Stimulated activated CD8-positive, alpha-beta memory T cell treated with anti-CD3 and anti-CD28 coated beads, Interleukin-7, amount 100 ng/mL, for 4 hours (primary cell): Measurements from ENCODE around the gene GALNT18.

Experiments used
- DNase-seq, 2 donors: peaks; one replicate each; pipeline ENCODE4 v3.0.0-alpha.2; 2020; ENCODE audit warnings: low read depth in 2 of 2

The GALNT18 gene

DNA sequence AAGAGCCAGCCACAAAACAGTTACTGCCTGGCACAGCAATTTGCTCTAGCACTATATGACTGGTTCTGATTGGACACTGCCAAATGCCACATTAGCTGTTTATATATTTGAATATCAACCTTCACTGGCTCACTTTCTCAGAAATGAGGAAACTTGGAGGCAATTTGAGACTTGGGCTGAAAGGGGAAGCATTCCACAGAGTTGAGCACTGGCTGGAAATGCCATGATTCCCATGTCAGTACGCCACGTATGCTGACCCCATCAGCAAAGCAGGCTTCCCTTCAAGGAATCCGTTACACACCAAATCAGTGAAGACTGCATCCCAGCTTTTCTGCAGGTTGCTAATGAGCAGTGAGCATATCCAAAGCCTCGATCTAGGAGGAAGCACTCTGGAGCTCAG lies 34.7 kb downstream of the GALNT18 start:
- no peak for DNase-seq

DNA sequence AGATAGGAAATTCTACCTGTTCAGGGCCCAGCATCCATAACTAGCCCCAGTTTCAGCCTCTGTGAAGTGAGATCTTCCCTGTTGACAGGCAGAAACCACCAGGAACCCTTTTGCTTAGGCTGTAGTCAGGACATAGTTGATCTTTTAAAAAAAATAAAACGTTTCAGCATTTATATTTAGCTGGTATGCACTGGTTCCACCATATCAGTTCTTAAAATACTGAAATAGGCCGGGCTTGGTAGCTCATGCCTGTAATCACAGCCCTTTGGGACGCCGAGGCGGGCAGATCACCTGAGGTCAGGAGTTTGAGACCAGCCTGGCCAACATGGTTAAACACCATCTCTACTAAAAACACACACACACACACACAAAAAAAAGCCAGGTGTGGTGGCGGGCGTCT lies 35.3 kb downstream of the GALNT18 start:
- DNase-seq: no peak

DNA sequence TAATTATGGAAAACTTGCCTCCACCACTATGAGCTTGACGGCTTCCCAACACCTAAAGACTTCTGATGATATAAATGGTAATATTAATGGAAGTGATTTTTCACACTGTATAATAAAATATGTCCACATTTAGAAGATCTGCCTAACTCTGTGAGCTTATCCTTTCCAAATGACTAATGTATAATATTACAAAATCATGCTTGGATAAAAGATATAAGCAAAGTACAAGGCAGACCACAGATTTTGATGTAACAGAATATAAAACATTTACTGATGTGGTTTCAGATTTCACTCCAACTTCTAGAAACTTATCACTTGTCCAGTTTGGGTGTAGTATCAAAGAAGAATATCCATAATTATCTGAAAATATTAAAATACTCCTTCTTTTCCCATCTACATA lies 36.9 kb downstream of the GALNT18 start:
- DNase-seq: no peak

GRCh38 chr11:11584530-11584810 lies 37.3 kb downstream of the GALNT18 start:
- no peak for DNase-seq

GRCh38 chr11:11583801-11584529 lies 37.8 kb downstream of the GALNT18 start:
- DNase-seq: no peak

- no peak for DNase-seq
These were observed 39.6 kb downstream of the GALNT18 start for GRCh38 chr11:11582011-11582701.

- no peak for DNase-seq
These were observed 40.3 kb downstream of the GALNT18 start for GRCh38 chr11:11581481-11581880.

- no peak for DNase-seq
These were observed 40.9 kb downstream of the GALNT18 start for GRCh38 chr11:11580841-11581411.

DNA sequence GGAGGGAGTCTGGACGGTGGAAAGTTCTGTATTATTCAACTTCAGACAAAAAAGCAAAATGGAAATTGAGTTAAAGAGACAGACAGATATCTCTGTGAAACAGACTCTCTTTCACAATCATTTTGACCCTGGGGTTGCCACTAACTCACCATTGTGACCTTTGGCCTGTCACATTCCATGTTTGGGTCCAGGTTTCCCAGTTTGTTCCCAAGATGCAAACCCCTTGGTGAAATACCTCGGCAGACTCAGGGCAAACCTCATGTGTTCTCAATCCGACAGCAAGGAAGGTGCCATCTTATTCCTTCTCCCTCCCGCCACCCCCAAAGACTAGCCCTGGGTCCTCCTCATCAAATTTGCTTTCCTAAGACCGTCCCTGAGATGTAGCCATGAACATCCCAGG lies 41.8 kb downstream of the GALNT18 start:
- no peak for DNase-seq

DNA sequence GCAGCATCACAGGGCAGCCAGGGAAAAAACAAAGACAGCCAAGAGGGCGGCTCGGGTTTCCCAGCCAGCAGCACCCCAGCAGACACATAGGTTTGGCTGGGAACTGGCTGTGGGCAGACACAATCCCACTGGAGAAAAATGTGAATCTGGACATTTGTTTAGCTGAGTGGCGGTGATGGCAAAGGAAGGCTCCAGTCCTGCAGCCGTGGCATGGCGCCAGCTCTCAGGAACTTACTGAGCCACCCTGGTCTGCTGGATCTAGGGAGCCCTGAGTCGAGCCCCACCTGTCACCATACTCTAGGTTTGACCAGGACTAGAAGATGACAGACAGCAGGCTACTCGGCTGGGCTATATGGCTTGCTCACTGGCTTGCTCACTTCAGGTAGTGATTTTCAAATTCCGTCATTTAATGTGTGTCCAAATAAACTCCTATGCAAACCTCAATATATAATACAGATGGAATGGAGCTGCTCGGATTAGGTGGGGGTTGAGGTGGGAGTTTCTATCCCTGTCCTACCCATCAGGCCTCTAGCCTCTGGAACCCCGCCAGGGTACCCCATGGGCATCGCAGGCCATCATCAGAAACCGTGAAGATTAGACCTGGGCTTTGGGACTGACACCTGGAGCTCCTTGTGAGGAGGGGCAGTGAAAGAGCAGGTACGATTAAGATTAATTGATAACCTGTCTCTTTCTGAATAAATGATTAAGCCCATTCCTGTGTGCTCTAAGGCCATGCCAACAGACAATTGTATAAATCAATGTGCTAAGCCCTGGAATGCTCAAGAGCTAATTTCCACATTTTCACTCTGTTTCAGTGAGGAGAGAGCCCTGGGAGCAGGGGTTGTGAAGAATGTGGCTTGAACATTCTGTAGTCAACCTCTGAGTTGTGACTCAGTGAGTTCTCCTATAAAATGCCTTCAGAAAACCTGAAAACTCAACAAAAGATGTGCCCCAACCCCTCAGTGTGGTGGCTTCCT lies 42.5 kb downstream of the GALNT18 start:
- DNase-seq: no peak

GRCh38 chr11:11577932-11578911 lies 43.6 kb downstream of the GALNT18 start:
- no peak for DNase-seq

DNA sequence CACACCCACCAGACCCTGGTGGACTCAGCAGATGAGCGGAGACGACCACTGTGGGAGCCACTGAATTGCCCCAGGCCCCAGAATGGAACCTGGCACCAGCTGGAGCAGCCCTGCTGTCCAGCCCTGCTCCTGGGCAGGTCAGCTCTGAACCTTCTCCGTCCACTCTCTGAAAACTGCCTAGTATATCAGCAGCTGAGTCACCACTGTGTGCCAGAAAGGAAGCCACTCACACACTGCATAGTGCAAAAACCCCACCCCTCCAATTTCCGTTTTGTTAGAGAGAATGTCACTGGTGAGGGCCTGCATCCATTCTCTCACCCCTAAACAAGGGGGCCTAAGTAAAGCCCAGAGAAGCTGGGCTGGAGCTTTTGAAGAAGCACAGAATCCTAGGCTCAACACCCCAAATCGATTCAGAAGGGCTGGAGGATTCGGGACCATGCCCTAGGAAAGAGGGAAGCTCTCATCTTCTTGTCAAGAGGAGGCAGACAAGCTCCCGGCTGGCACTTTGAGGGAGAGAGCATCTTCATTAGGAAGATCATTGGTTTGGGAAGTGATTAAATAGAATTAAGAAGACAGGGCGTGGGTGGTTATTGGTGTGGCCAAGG lies 44.5 kb downstream of the GALNT18 start:
- DNase-seq: no peak

DNA sequence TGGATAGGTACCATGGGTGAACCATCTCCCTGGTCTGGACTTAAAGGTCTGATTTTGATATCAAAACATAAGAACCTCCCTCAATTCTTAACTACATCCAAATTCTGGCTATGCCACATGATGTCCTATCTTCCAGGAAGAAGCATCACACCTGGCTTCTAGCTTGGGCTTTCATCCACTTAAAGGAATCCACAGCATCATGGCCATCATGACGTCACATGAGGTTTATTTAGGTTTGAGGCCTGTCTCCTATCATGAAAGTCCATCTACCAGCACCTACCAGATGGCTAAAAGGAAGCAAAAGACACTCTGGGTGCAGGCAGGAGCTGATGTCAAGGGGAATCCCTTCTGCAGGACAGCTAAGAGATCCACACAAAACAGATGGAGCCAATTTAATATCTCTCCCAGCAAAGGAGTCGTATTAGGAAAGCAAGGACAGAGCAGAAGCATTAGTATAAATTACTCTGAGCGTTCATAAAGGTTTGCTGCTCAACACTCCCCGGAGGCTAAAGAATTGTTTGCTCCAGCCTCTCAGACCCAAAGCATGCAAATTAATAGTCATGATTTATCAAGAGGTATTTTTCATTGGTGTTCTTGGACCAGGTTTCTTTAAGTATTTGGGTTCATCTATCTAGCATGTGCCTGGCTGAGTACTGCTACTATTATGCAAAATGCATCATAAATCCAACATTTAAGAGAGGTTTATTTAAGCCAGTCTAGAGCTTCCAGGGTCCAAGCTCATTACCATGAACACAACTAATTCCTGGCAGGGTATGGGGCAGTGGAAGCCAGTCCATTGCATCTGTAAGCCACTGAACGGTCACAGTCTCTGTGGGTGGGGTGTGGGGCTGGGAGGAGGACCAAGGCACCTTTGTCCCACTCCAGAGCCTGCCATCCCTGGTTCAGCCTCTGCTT lies 47.2 kb downstream of the GALNT18 start:
- DNase-seq: no peak

DNA sequence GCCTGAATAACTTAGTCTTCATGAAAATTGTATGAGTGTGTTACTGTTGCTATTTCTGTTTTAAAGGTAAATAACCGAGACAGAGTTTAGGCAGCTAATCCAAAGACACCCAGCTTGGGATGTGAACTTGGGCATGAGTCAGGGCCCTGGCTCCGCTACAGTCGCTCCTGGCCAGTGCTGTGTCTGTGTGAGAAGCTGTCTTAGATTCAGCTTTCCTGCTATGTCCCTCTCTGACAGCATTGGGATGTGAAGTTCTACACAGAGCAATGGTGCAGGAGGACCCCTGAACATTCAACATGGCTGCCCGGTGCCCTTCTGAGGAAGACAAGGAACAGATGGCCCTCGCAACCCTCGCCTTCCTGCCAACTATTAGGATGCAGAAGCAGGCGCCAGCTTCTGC lies 49.4 kb downstream of the GALNT18 start:
- no peak for DNase-seq

DNA sequence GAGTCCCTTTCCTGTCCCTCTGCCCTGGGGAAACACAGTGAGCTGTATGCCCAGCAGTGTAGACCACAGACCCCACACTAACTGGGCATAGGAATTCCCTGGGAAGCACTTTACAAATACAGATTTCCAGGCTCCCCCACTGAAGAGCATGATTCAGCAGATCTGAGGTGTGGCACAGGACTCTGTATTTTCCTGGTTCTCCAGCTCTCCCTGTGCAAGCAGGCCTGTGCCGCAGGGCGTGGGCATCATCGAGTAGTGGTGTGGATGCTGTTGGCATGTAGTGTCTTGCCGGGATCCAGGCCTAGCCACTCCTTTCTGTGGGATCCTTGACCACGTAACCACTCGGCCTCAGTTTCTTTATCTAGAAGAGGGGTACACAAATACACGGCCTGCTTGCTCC lies 49.9 kb downstream of the GALNT18 start:
- DNase-seq: no peak

GRCh38 chr11:11570823-11571222 lies 51.0 kb downstream of the GALNT18 start:
- DNase-seq: no peak

DNA sequence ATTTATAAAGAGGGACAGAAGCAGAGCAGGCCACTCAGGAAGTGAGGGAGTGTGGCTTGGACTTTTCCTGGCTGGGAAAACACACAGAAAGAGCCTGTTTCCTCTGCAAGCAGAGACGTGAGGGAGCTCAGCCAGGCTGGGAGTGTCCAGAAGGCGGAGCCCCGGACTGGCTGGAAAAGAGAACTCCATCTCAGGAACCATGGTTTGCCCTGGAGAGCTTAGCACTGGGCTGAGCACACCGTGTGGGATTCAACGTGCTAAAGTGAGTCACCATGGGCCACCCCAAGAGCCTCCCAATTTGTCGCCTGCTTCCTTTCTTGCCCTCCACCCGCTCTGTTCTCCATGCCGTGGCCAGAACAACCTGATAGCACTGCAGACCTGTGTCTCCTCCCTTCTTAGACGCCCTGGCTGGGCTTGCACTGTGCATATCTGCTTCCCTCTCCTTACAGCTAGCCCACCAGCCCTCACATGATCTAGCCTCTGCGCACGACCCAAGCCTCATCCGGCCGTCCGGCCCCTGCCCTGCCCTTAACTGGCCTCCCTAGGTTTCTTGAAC lies 51.8 kb downstream of the GALNT18 start:
- DNase-seq: no peak

- no peak for DNase-seq
These were observed 53.1 kb downstream of the GALNT18 start for GRCh38 chr11:11568651-11569229.
